Kidney epithelial cell (primary cell): ENCODE measurements around the gene FLT1. TPM values are rescaled to one million over a fixed set of nuclear protein-coding genes. Genes with fewer than 3 reads are reported as not detected.

ENCODE experiments used
- DNase-seq: peaks from one replicate; pipeline ENCODE4 v3.0.0-alpha.2; 2010; ENCODE audit warnings: low read depth
- H3K27me3 ChIP-seq: 2 replicates; pipeline ENCODE4 v1.6.0; 2011; ENCODE audit warnings: low read length; ENCODE audit not compliant: control insufficient read depth, insufficient read depth
- H3K36me3 ChIP-seq: 2 replicates; pipeline ENCODE4 v1.5.1; 2011; ENCODE audit warnings: low read length; ENCODE audit not compliant: control insufficient read depth, insufficient read depth
- H3K4me3 ChIP-seq: 2 replicates; pipeline ENCODE4 v1.5.1; 2011; ENCODE audit warnings: low read depth, mild to moderate bottlenecking, control low read depth, low read length
- total RNA-seq: library from RNA; depleted of rRNA; stranded (reverse); fragments of >200 nt; gene quantifications from 2 replicates; pipeline ENCODE4 v1.2.3, GENCODE V29; 2015
- TF ChIP-seq, protein P1 (sequence below): IDR thresholded peaks from 2 replicates; pipeline ENCODE4 v1.5.1; 2011; ENCODE audit warnings: mild to moderate bottlenecking, moderate library complexity, low read length, control low read depth, inconsistent platforms; ENCODE audit not compliant: insufficient read depth, poor library complexity, severe bottlenecking

Gene FLT1
- total RNA-seq, 1 donor from 2014 or later = 0.96 TPM

DNA sequence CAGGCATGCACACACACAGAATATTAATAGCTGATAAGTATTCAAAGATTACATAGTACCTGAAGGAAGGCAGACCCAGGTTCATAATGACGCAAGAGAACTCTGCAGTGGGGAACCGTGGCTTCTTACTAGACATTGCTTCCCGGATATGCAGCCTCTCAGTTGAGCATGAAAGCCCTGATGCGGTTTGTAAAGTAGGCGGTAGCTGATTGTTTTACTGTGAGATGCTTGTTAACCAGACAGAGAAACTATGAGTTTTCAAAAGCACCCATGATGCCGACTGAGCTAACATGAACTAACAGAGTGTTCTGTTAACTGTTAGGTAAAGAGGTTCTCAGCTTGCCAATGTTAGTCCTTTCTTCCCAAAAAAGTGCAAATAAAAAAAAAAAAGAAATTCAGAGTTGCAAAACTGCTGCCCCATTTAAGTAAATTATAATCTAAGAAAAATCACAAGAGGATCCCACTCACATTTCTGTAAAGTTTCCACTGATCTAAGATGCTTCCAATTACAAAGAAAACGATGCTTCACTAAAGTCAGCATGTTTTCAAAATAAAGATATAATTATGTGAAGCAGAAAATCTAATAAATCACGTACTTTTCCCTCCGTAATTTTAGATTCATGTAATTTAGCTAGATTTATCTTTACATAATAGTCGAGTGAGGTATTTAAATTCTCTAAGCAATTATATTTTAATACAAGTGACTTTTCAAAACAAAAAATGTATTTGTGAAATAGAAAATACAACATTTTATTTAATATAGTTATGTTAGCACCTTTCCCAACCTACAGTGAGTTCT, 2.2 kb downstream of the FLT1 start:
- TF ChIP-seq, protein P1, sequence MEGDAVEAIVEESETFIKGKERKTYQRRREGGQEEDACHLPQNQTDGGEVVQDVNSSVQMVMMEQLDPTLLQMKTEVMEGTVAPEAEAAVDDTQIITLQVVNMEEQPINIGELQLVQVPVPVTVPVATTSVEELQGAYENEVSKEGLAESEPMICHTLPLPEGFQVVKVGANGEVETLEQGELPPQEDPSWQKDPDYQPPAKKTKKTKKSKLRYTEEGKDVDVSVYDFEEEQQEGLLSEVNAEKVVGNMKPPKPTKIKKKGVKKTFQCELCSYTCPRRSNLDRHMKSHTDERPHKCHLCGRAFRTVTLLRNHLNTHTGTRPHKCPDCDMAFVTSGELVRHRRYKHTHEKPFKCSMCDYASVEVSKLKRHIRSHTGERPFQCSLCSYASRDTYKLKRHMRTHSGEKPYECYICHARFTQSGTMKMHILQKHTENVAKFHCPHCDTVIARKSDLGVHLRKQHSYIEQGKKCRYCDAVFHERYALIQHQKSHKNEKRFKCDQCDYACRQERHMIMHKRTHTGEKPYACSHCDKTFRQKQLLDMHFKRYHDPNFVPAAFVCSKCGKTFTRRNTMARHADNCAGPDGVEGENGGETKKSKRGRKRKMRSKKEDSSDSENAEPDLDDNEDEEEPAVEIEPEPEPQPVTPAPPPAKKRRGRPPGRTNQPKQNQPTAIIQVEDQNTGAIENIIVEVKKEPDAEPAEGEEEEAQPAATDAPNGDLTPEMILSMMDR = no peak
- DNase-seq = no peak
- Histone ChIP-seq H3K4me3 (no peak overlapping the region), H3K36me3 (no peaks in the 10 kb centered on the region), H3K27me3 (peaks cover 63% of the 10 kb centered on the region)

DNA sequence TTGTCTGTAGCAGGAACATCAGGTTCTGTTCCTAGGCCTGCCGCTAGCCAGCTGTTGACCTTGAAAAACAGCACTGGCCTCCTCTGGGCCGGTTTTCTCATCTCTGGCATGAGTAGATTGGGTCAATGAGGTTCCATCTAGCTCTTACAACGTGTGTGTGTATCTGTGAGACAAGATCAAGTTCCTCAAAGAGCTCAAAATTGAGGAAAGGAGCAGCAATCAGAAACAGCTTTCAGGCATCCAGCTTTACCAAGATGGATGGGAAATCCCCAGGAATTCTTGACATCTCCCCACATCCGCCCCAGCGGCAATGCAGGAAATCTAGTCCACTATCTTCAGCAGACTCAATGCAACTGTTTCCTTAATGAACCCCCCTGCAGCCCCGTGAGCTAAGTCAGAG, 4.9 kb downstream of the FLT1 start:
- DNase-seq = no peak
- Histone ChIP-seq H3K27me3 (peaks cover 41% of the 10 kb centered on the region), H3K4me3 (no peak overlapping the region), H3K36me3 (no peaks in the 10 kb centered on the region)
- TF ChIP-seq, protein P1 = no peak

DNA sequence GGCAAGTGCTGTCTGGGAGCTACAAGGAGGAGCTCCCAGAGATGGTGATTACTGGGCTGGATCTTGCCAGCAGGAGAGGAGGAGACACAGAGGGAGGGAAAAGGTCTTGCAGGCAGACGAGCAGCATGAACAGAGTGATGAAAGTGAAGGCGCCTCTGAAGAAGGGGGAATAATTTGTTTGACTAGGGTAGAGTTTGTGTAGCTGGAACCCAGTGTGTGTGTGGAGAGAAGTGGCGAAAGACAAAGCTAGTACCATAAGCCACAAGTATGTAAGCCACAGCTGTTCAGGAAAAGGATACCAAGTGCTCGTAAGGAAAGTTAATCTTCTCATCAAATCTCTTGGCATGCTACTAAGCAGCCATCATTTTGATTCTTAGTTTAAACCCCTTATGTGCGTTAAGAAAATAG, 5.4 kb downstream of the FLT1 start:
- no peak for DNase-seq
- Histone ChIP-seq H3K27me3 (peaks cover 37% of the 10 kb centered on the region), H3K36me3 (no peaks in the 10 kb centered on the region), H3K4me3 (no peak overlapping the region)
- TF ChIP-seq, protein P1 = no peak

DNA sequence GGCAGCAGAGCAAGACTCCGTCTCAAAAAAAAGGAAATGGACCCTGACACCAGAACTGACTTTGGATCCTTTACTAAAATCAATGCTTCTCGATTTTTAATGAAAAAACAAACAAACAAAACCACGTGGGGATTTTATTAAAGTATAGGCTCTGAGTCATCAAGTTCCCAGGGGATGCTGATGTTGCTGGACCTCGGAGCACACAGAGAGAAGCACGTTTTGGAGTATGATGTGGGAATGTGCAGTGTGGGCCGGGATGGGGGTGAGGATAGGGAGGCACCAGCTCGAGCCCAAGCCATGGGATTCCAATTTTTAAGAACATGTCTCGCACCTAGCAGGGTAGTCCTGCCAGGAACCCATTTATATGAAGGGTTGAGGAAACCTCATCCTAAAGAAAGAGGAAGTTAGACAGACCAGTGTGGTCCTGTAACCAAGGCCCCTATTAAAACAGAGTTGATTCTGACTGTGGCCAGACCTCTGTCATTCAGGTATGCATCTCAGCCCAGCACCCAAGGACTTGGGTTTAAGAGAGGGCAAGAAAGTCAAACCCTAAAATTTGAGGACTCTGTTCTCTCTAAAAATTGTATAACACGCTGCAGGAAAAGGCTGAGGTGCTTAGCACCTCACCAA, 6.4 kb downstream of the FLT1 start:
- Histone ChIP-seq H3K4me3 (no peak overlapping the region), H3K36me3 (no peaks in the 10 kb centered on the region), H3K27me3 (peaks cover 27% of the 10 kb centered on the region)
- TF ChIP-seq, protein P1 = no peak
- DNase-seq = no peak

DNA sequence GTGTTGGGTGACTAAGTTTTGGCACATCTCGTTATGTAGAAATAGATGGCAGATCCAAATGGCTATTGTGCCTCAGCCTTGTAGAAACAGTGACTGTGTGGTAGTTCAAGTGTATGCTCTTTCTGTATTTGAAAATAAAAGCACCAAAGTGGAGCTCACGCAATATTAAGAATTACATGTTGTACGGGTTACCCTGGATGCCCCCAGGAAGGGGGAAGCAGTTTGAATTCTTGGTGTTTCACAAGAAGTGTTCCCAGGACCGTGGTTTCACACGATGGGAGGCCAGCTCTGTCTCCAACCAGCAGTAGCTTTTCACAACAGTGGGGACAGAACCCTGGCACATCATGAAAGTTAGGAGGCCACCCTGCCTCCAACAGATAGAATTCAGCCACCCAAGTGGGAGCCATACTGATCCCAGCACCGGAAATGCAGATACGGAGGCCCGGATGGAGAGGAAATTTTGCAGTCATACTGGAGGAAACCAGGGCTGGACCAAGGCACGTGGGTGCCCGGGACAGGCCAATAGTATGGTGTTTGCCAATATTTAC, 8.9 kb downstream of the FLT1 start:
- no peaks in the 10 kb centered on the region for H3K36me3 ChIP-seq
- H3K4me3 ChIP-seq = no peak overlapping the region
- H3K27me3 ChIP-seq = peaks cover 11% of the 10 kb centered on the region
- DNase-seq = no peak
- TF ChIP-seq, protein P1 = no peak
